RWPE2 (cell line): ENCODE data around the gene COL23A1.

Experiments
- ATAC-seq: fragments of 200-7000 bp; cut with Tn5 transposase; 3 replicates; pipeline ENCODE4 v1.9.1; 2021; ENCODE audit warnings: low read depth
- DNase-seq: peaks from one replicate; pipeline ENCODE4 v3.0.0-alpha.2; 2020; ENCODE audit warnings: low spot score
- H3K27ac ChIP-seq: fragments of 450-650 bp; 2 replicates; pipeline ENCODE4 v1.5.1; 2017; ENCODE audit warnings: mild to moderate bottlenecking; ENCODE audit not compliant: poor library complexity, severe bottlenecking
- H3K27me3 ChIP-seq: fragments of 250-450 bp; sonication (Bioruptor Pico); 2 replicates; pipeline ENCODE4 v1.5.1; 2021; ENCODE audit warnings: mild to moderate bottlenecking, moderate library complexity; ENCODE audit not compliant: insufficient read depth, poor library complexity, severe bottlenecking
- H3K36me3 ChIP-seq: fragments of 250-450 bp; sonication (Bioruptor Pico); 2 replicates; pipeline ENCODE4 v1.5.1; 2020; ENCODE audit warnings: low read depth, mild to moderate bottlenecking, moderate library complexity
- H3K4me1 ChIP-seq: fragments of 250-450 bp; sonication (Bioruptor Pico); 2 replicates; pipeline ENCODE4 v1.5.1; 2021; ENCODE audit warnings: mild to moderate bottlenecking, moderate library complexity; ENCODE audit not compliant: insufficient read depth, poor library complexity, severe bottlenecking
- H3K4me3 ChIP-seq: fragments of 250-450 bp; sonication (Bioruptor Pico); 2 replicates; pipeline ENCODE4 v1.5.1; 2021; ENCODE audit warnings: mild to moderate bottlenecking, moderate library complexity; ENCODE audit not compliant: severe bottlenecking
- H3K9me3 ChIP-seq: fragments of 250-450 bp; sonication (Bioruptor Pico); 2 replicates; pipeline ENCODE4 v1.5.1; 2021; ENCODE audit warnings: mild to moderate bottlenecking, moderate library complexity; ENCODE audit not compliant: severe bottlenecking
- TF ChIP-seq, protein P1 (sequence below): fragments of 450-650 bp; IDR thresholded peaks from one replicate; pipeline ENCODE4 v1.5.1; 2017; ENCODE audit warnings: mild to moderate bottlenecking, moderate library complexity; ENCODE audit not compliant: poor library complexity, severe bottlenecking

COL23A1 gene

GRCh38 chr5:178193251-178193809 is 396.9 kb downstream of the COL23A1 start:
- Histone ChIP-seq H3K27ac (no peak overlapping the region), H3K4me3 (no peak overlapping the region), H3K4me1 (peaks cover 8% of the 10 kb centered on the region), H3K9me3 (no peaks in the 10 kb centered on the region), H3K27me3 (no peaks in the 10 kb centered on the region), H3K36me3 (no peaks in the 10 kb centered on the region)
- TF ChIP-seq, protein P1, sequence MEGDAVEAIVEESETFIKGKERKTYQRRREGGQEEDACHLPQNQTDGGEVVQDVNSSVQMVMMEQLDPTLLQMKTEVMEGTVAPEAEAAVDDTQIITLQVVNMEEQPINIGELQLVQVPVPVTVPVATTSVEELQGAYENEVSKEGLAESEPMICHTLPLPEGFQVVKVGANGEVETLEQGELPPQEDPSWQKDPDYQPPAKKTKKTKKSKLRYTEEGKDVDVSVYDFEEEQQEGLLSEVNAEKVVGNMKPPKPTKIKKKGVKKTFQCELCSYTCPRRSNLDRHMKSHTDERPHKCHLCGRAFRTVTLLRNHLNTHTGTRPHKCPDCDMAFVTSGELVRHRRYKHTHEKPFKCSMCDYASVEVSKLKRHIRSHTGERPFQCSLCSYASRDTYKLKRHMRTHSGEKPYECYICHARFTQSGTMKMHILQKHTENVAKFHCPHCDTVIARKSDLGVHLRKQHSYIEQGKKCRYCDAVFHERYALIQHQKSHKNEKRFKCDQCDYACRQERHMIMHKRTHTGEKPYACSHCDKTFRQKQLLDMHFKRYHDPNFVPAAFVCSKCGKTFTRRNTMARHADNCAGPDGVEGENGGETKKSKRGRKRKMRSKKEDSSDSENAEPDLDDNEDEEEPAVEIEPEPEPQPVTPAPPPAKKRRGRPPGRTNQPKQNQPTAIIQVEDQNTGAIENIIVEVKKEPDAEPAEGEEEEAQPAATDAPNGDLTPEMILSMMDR = no peak
- DNase-seq = peak; percentile 65
- ATAC-seq = no peak

DNA sequence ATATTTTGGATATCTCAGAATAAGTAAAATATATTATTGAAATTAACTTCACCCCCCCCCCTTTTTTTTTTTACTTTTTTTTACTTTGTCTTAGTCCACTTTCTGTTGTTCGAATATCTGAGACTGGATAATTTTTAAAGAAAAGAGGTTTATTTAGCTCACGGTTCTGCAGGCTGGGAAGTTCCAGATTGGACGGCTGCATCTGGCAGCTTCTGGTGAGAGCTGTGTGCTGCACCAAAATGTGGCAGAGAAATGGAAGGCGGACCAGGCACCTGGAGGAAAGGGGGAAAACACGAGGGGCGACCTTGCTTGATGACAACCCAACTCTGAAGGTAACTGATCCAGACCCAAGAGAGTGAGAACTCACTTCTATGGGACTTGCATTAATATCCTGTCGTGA is 397.4 kb downstream of the COL23A1 start:
- Histone ChIP-seq H3K36me3 (no peaks in the 10 kb centered on the region), H3K4me1 (peaks cover 8% of the 10 kb centered on the region), H3K27ac (no peak overlapping the region), H3K27me3 (no peaks in the 10 kb centered on the region), H3K4me3 (no peak overlapping the region), H3K9me3 (no peaks in the 10 kb centered on the region)
- peak; percentile 23 for DNase-seq
- ATAC-seq = no peak
- TF ChIP-seq, protein P1 = no peak

DNA sequence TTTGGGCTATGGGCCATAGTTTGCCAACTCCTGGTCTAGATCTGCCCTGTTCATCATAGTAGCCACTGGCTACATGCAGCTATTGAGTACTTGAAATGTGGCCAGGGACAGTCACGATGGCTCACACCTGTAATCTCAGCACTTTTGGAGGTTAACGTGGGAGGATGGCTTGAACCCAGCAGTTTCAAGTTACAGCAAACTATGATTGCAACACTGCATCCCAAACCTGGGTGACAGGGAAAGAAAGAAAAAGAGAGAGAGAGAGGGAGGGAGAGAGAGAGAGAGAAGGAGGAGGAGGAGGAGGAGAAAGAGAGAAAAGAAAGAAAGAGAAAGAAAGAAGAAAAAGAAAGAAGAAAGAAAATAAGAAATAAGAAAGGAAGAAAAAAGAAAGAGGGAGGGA is 397.9 kb downstream of the COL23A1 start:
- H3K36me3 ChIP-seq = no peaks in the 10 kb centered on the region
- ATAC-seq = peak; percentile 47; the same call in 2 of the 3 replicates
- no peaks in the 10 kb centered on the region for H3K27me3 ChIP-seq
- H3K9me3 ChIP-seq = no peaks in the 10 kb centered on the region
- H3K27ac ChIP-seq = no peak overlapping the region
- peak; percentile 22 for DNase-seq
- H3K4me3 ChIP-seq = no peak overlapping the region
- H3K4me1 ChIP-seq = peaks cover 8% of the 10 kb centered on the region
- TF ChIP-seq, protein P1 = no peak

- no peak for ATAC-seq
- TF ChIP-seq, protein P1 = no peak
- Histone ChIP-seq H3K36me3 (no peaks in the 10 kb centered on the region), H3K27me3 (no peaks in the 10 kb centered on the region), H3K4me1 (peaks cover 8% of the 10 kb centered on the region), H3K27ac (no peak overlapping the region), H3K4me3 (no peak overlapping the region), H3K9me3 (no peaks in the 10 kb centered on the region)
- no peak for DNase-seq
Measured at GRCh38 chr5:178191661-178192060, 398.5 kb downstream of the COL23A1 start.

DNA sequence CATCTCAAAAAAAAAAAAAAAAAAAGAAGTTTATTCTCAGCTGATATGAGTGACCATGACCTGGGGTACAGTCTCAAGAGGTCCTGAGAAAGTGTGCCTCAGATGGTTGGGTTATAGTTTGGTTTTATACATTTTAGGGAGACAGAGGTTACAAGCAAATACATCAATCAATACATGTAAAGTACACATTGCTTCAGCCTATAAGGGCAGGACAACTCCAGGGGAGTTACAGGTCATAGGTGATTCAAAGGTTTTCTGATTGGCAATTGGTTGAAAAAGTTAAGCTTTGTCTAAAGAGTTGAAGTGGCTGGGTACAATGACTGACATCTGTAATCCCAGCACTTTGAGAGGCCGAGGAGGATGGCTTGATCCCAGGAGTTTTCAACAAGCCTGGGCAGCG is 400.8 kb downstream of the COL23A1 start:
- TF ChIP-seq, protein P1 = no peak
- ATAC-seq (no peak), DNase-seq (no peak)
- Histone ChIP-seq H3K27me3 (no peaks in the 10 kb centered on the region), H3K9me3 (no peaks in the 10 kb centered on the region), H3K27ac (no peak overlapping the region), H3K4me1 (peaks cover 8% of the 10 kb centered on the region), H3K4me3 (no peak overlapping the region), H3K36me3 (no peaks in the 10 kb centered on the region)
